ENCODE results near the gene GALNT9.

GALNT9 gene

GRCh38 chr12:132249689-132250478 is 79.5 kb downstream of the GALNT9 start:
- TF ChIP-seq CTCF (IDR thresholded peaks at IDR 0.05; ENCODE audit: low read depth, low read length): no peak

GRCh38 chr12:132248453-132249167 is 80.8 kb downstream of the GALNT9 start:
- no peak for TF ChIP-seq CTCF (IDR thresholded peaks at IDR 0.05; ENCODE audit: low read depth, low read length)
- no peak overlapping the region for H3K4me3 ChIP-seq (ENCODE audit: low read depth, low read length)

More at GRCh38 chr12:132249689-132250478, 79.5 kb downstream of the GALNT9 start:
- H3K4me3 ChIP-seq (ENCODE audit: low read depth, low read length): no peak overlapping the region

- TF ChIP-seq CTCF (IDR thresholded peaks at IDR 0.05; ENCODE audit: low read depth, low read length): no peak
- H3K4me3 ChIP-seq (ENCODE audit: low read depth, low read length): no peak overlapping the region
Measured at GRCh38 chr12:132247718-132248452, 81.5 kb downstream of the GALNT9 start.

- no peak for TF ChIP-seq CTCF (IDR thresholded peaks at IDR 0.05; ENCODE audit: low read depth, low read length)
- no peak overlapping the region for H3K4me3 ChIP-seq (ENCODE audit: low read depth, low read length)
Measured at GRCh38 chr12:132246997-132247717, 82.2 kb downstream of the GALNT9 start.

- H3K4me3 ChIP-seq (ENCODE audit: low read depth, low read length): no peak overlapping the region
- no peak for TF ChIP-seq CTCF (IDR thresholded peaks at IDR 0.05; ENCODE audit: low read depth, low read length)
Measured at GRCh38 chr12:132245521-132246101, 83.8 kb downstream of the GALNT9 start.

- no peak for TF ChIP-seq CTCF (IDR thresholded peaks at IDR 0.05; ENCODE audit: low read depth, low read length)
Measured at GRCh38 chr12:132244724-132245295, 84.6 kb downstream of the GALNT9 start.

More at GRCh38 chr12:132244724-132245295, 84.6 kb downstream of the GALNT9 start:
- H3K4me3 ChIP-seq (ENCODE audit: low read depth, low read length): no peak overlapping the region
